Stimulated activated effector memory CD8-positive, alpha-beta T cell treated with anti-CD3 and anti-CD28 coated beads, Interleukin-12 subunit alpha, Interleukin-12 subunit beta, amount 100 ng/mL, for 72 hours (primary cell): ENCODE measurements around the gene RAB40AL.
"Not testable (repeated sequence)": the region's sequence is repeated elsewhere in the genome, so short reads cannot be mapped to it uniquely, and the experiment has no call there.

Experiments used
- ATAC-seq: fragments of 150-1000 bp; cut with Tn5 transposase; 2 replicates; pipeline ENCODE4 v1.10.0; 2021
- DNase-seq, 2 donors: peaks; one replicate each; pipeline ENCODE4 v3.0.0; 2021 to 2022; ENCODE audit warnings: low spot score in 2 of 2
- H3K27ac Mint-ChIP-seq: one replicate; pipeline ENCODE4 v1.8.0; 2022; ENCODE audit warnings: mild to moderate bottlenecking, mixed read lengths
- H3K36me3 Mint-ChIP-seq: one replicate; pipeline ENCODE4 v1.8.0; 2022; ENCODE audit warnings: mild to moderate bottlenecking, mixed read lengths
- H3K4me1 Mint-ChIP-seq: one replicate; pipeline ENCODE4 v1.8.0; 2022; ENCODE audit warnings: mixed read lengths
- H3K4me3 Mint-ChIP-seq: one replicate; pipeline ENCODE4 v1.8.0; 2022; ENCODE audit warnings: mild to moderate bottlenecking, mixed read lengths
- H3K9me3 Mint-ChIP-seq: one replicate; pipeline ENCODE4 v1.8.0; 2022; ENCODE audit warnings: mixed read lengths

Gene RAB40AL

GRCh38 chrX:102968216-102968615, 31.1 kb downstream of the RAB40AL start:
- H3K4me3 Mint-ChIP-seq, result no peak overlapping the region
- H3K36me3 Mint-ChIP-seq, result peaks cover 5% of the 10 kb centered on the region
- no peak overlapping the region for H3K27ac Mint-ChIP-seq
- peaks cover 6% of the 10 kb centered on the region for H3K9me3 Mint-ChIP-seq
- H3K4me1 Mint-ChIP-seq, result no peaks in the 10 kb centered on the region
- DNase-seq (no peak), ATAC-seq (no peak)

DNA sequence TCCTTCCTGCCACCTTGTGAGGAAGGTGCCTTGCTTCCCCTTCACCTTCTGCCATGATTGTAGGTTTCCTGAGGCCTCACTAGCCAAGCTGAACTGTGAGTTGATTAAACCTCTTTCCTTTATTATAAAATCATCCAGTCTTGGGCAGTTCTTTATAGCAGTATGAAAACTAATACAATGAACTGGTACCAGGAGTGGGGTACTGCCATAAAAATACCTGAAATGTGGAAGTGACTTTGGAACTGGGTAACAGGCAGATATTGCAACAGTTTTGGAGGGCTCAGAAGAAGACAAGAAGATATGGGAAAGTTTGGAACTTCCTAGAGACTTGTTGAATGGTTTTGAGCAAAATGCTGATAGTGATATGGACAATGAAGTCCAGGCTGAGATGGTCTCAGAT, 34.5 kb downstream of the RAB40AL start:
- H3K27ac Mint-ChIP-seq, H3K4me3 Mint-ChIP-seq, DNase-seq, ATAC-seq, H3K36me3 Mint-ChIP-seq, H3K9me3 Mint-ChIP-seq, H3K4me1 Mint-ChIP-seq: not testable (repeated sequence)

GRCh38 chrX:102975016-102975415, 37.9 kb downstream of the RAB40AL start:
- Mint-ChIP-seq H3K27ac (no peak overlapping the region), H3K4me3 (no peak overlapping the region), H3K9me3 (peaks cover 7% of the 10 kb centered on the region), H3K4me1 (no peaks in the 10 kb centered on the region), H3K36me3 (no peaks in the 10 kb centered on the region)
- ATAC-seq (no peak), DNase-seq (no peak)

DNA sequence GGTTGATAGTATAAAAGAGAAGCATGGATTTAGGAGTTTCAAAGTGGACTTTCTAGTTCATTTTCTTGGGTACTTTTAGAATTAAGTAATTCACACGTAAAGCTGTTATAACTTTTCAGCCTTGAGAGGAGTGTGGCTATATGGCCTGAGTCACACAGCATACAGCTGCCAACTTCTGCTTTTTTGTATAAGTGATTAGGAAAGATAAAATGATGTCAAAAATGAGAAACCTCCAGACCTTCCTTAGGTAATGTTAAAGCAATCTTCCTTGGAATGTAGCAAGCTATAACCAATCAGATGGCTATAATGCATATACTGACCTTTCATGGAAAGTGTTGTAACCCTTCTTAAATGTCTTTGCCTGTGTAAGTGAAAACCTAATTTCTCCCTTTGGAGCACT, 39.2 kb downstream of the RAB40AL start:
- Mint-ChIP-seq H3K4me1 (no peaks in the 10 kb centered on the region), H3K36me3 (no peaks in the 10 kb centered on the region), H3K27ac (no peak overlapping the region), H3K9me3 (peaks cover 3% of the 10 kb centered on the region), H3K4me3 (no peak overlapping the region)
- ATAC-seq (no peak), DNase-seq (no peak)

GRCh38 chrX:102976793-102977495, 39.9 kb downstream of the RAB40AL start:
- Mint-ChIP-seq H3K4me1 (no peaks in the 10 kb centered on the region), H3K9me3 (peaks cover 3% of the 10 kb centered on the region), H3K27ac (no peak overlapping the region), H3K36me3 (no peaks in the 10 kb centered on the region), H3K4me3 (no peak overlapping the region)
- DNase-seq, result no peak
- ATAC-seq, result no peak

- no peaks in the 10 kb centered on the region for H3K4me1 Mint-ChIP-seq
- peaks cover under 1% of the 10 kb centered on the region for H3K9me3 Mint-ChIP-seq
- no peak for DNase-seq
- no peak overlapping the region for H3K4me3 Mint-ChIP-seq
- no peak for ATAC-seq
- no peaks in the 10 kb centered on the region for H3K36me3 Mint-ChIP-seq
- H3K27ac Mint-ChIP-seq, result no peak overlapping the region
Observed at GRCh38 chrX:102978594-102978993, 41.5 kb downstream of the RAB40AL start.

DNA sequence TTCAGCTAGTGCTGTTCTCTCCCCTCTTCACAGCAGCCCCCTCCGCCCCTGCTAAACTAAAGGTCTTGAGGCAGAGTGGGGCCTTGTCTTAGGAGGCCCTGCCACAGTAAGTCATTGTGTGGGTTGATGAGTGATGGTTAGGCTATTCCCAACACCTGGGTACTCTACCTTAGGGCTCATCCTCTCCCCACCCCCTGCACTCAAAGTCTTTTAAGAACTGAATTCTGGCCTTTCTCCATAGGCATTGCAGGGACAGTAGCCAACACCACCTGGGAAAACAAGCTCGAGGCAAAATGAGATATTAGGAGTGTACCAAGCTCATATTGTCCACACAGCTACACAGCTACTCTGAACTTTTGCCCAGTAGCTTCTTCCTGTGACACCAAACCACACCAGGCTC, 42.5 kb downstream of the RAB40AL start:
- ATAC-seq (no peak), DNase-seq (no peak)
- H3K36me3 Mint-ChIP-seq, result no peaks in the 10 kb centered on the region
- no peaks in the 10 kb centered on the region for H3K9me3 Mint-ChIP-seq
- no peaks in the 10 kb centered on the region for H3K4me1 Mint-ChIP-seq
- H3K27ac Mint-ChIP-seq, result no peak overlapping the region
- no peak overlapping the region for H3K4me3 Mint-ChIP-seq

DNA sequence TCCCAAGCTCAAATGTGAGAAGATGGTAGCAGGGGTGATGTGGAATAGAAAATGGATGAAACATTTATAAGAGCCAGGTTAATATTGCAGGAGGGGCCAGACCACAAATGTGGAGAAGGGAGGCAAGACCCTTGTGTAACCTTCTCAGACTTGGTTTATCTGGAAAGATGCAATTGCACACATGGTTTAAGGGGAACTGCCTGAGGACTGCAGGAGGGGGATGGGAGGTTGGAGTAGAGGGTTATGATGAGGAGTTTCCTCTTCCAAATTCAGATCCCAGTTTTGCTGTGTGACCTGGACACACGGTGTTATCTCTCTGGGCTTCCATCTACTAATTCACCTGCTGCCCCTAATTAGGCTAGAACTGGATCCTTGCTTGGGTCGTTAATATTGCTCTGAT, 46.1 kb downstream of the RAB40AL start:
- DNase-seq (no peak), ATAC-seq (no peak)
- Mint-ChIP-seq H3K36me3 (no peaks in the 10 kb centered on the region), H3K9me3 (no peaks in the 10 kb centered on the region), H3K4me3 (no peak overlapping the region), H3K27ac (no peak overlapping the region), H3K4me1 (no peaks in the 10 kb centered on the region)

- no peak for ATAC-seq
- Mint-ChIP-seq H3K4me1 (no peaks in the 10 kb centered on the region), H3K9me3 (no peaks in the 10 kb centered on the region), H3K36me3 (no peaks in the 10 kb centered on the region), H3K27ac (no peak overlapping the region), H3K4me3 (no peak overlapping the region)
- no peak for DNase-seq
Observed at GRCh38 chrX:102985192-102985591, 48.1 kb downstream of the RAB40AL start.
